NCI-H187 (cell line): ENCODE measurements around the gene HELT.
A peak's percentile ranks its signal among the peaks of the same experiment; 100 is the strongest.
"Not testable (repeated sequence)": the region's sequence is repeated elsewhere in the genome, so short reads cannot be mapped to it uniquely, and the experiment has no call there.

Source experiments
- DNase-seq, 2 experiments: peaks; one replicate each; lab custom pipeline; 2025; lab: John Stamatoyannopoulos, UW

The HELT gene

GRCh38 chr4:185017964-185018772 lies at the start of gene HELT:
Gene HELT, plus strand, starts transcription at chr4:185018490. Its CDS starts 439 bp downstream, at chr4:185018929.
- no peak for DNase-seq

GRCh38 chr4:184968784-184969201 lies 49.5 kb upstream of the HELT start:
- DNase-seq = no peak

GRCh38 chr4:184969610-184970009 lies 48.7 kb upstream of the HELT start:
- DNase-seq = no peak

- DNase-seq = no peak
Observed at GRCh38 chr4:184972991-184973390, 45.3 kb upstream of the HELT start.

- DNase-seq = not testable (repeated sequence)
Observed at GRCh38 chr4:184976348-184976747, 41.9 kb upstream of the HELT start.

GRCh38 chr4:184977747-184978146 lies 40.5 kb upstream of the HELT start:
- no peak for DNase-seq

GRCh38 chr4:184978211-184978610 lies 40.1 kb upstream of the HELT start:
- DNase-seq = no peak

GRCh38 chr4:184979461-184980124 lies 38.7 kb upstream of the HELT start:
- DNase-seq = no peak

- no peak for DNase-seq
Observed at GRCh38 chr4:184980261-184980660, 38.0 kb upstream of the HELT start.

- peak; percentile 14 to 42 for DNase-seq
Observed at GRCh38 chr4:184983672-184984356, 34.5 kb upstream of the HELT start.

- DNase-seq = no peak
Observed at GRCh38 chr4:184987493-184988031, 30.7 kb upstream of the HELT start.

GRCh38 chr4:184988611-184989010 lies 29.7 kb upstream of the HELT start:
- DNase-seq = no peak

- not testable (repeated sequence) for DNase-seq
Observed at GRCh38 chr4:184989283-184989682, 29.0 kb upstream of the HELT start.

GRCh38 chr4:184990131-184990530 lies 28.2 kb upstream of the HELT start:
- not testable (repeated sequence) for DNase-seq

GRCh38 chr4:184991860-184992259 lies 26.4 kb upstream of the HELT start:
- no peak for DNase-seq

- no peak for DNase-seq
Observed at GRCh38 chr4:184992422-184992821, 25.9 kb upstream of the HELT start.

GRCh38 chr4:184993247-184993646 lies 25.0 kb upstream of the HELT start:
- no peak for DNase-seq

- no peak for DNase-seq
Observed at GRCh38 chr4:184994010-184994622, 24.2 kb upstream of the HELT start.

- DNase-seq = no peak
Observed at GRCh38 chr4:184994623-184995010, 23.7 kb upstream of the HELT start.

GRCh38 chr4:184997656-184998055 lies 20.6 kb upstream of the HELT start:
- not testable (repeated sequence) for DNase-seq

GRCh38 chr4:185002784-185003183 lies 15.5 kb upstream of the HELT start:
- DNase-seq = no peak
